ENCODE data around the gene IPO5.

DNA sequence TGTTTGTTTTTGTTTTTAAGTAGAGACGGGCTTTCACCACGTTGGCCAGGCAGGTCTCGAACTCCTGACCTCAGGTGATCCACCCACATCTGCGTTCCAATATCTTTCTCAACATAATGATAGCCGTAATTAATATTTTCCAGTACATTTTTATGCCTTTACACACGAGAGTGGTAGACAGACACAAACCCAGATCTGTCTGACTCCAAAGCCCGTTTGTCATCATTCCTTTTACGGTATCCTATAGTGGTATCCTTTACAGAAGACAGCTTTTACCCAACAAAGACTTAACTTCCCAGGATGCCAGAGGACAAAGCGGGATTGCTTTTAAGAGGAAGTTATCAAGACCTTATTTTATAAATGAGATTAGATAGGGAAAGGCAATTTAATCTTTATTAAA lies 59.8 kb downstream of the IPO5 start:
- TF ChIP-seq CTCF (conservative IDR thresholded peaks at IDR 0.05; ENCODE audit: low read length) (no peak), EZH2phosphoT487 (IDR thresholded peaks at IDR 0.05; ENCODE audit: borderline replicate concordance, low read depth, low read length) (no peak)
